MCF 10A (cell line): ENCODE measurements around the gene ABLIM3. TPM values are rescaled to one million over a fixed set of nuclear protein-coding genes. Genes with fewer than 3 reads are reported as not detected.

Experiments
- Bru-seq: library from RNA; stranded (reverse); fragments of 400-500 nt; gene quantifications from one replicate; lab custom pipeline; 2021; lab: Mats Ljungman, UMichigan
- BruChase-seq, 2 experiments: library from RNA; stranded (reverse); fragments of 400-500 nt; gene quantifications; one replicate each; lab custom pipeline; 2021; lab: Mats Ljungman, UMichigan
- BruUV-seq: library from RNA; stranded (reverse); fragments of 400-500 nt; replicated peaks from 2 replicates; lab custom pipeline; 2021; lab: Mats Ljungman, UMichigan
- CTCF ChIA-PET: fragments of 300-600 bp; sonication (Branson Sonifier 250); formaldehyde crosslinking; extraction: SDS; loops from one replicate; lab custom pipeline; 2021; ENCODE audit warnings: antibody characterized with exemption, inconsistent platforms; lab: Yijun Ruan, JAX
- POLR2A ChIA-PET: fragments of 300-600, 350-650 bp; sonication (Branson Sonifier 250); formaldehyde crosslinking; extraction: SDS; loops from one replicate; lab custom pipeline; 2020; ENCODE audit warnings: antibody characterized with exemption, inconsistent platforms; lab: Yijun Ruan, JAX
- DNase-seq: peaks from one replicate; pipeline ENCODE4 v3.0.0-alpha.2; 2018; ENCODE audit not compliant: unreplicated experiment
- H3K27ac Mint-ChIP-seq: one replicate; pipeline ENCODE4 v1.8.0; 2022; ENCODE audit warnings: mild to moderate bottlenecking, low read depth, mixed read lengths; ENCODE audit not compliant: unreplicated experiment
- H3K27me3 Mint-ChIP-seq: one replicate; pipeline ENCODE4 v1.8.0; 2022; ENCODE audit warnings: mixed read lengths; ENCODE audit not compliant: insufficient read depth, unreplicated experiment
- H3K36me3 Mint-ChIP-seq: one replicate; pipeline ENCODE4 v1.8.0; 2022; ENCODE audit warnings: mild to moderate bottlenecking, moderate library complexity, mixed read lengths; ENCODE audit not compliant: insufficient read depth, unreplicated experiment
- H3K4me1 Mint-ChIP-seq: one replicate; pipeline ENCODE4 v1.8.0; 2022; ENCODE audit warnings: mixed read lengths; ENCODE audit not compliant: insufficient read depth, unreplicated experiment
- H3K4me3 Mint-ChIP-seq: one replicate; pipeline ENCODE4 v1.8.0; 2022; ENCODE audit warnings: mild to moderate bottlenecking, moderate library complexity, mixed read lengths; ENCODE audit not compliant: unreplicated experiment
- H3K9me3 Mint-ChIP-seq: one replicate; pipeline ENCODE4 v1.8.0; 2022; ENCODE audit warnings: mixed read lengths; ENCODE audit not compliant: unreplicated experiment
- intact Hi-C: fragments of 100-400 bp; cut with micrococcal nuclease; formaldehyde crosslinking; loops from 2 replicates; pipeline ENCODE4 v1.14.1; 2022
- long read RNA-seq: library from polyadenylated mRNA; stranded (forward); transcript quantifications from one replicate; pipeline ENCODE4 v2.0.0, GENCODE V29; 2022
- total RNA-seq: library from RNA; stranded (reverse); gene quantifications from 2 replicates; pipeline ENCODE4 v1.2.3, GENCODE V29; 2022
- TF ChIP-seq, protein P1 (sequence below): fragments of 200-600 bp; IDR thresholded peaks from one replicate; pipeline ENCODE4 v1.8.0; 2022; ENCODE audit warnings: antibody characterized with exemption, mild to moderate bottlenecking; ENCODE audit not compliant: unreplicated experiment

Gene ABLIM3
- 168 and 206 TPM in 2 replicates for total RNA-seq
- percentile 97 among the genes with signal in this experiment for Bru-seq, nascent RNA
- BruChase-seq, experiment 1, labeled RNA remaining after a 6-hour chase = percentile 91 among the genes with signal in this experiment
- BruChase-seq, experiment 2, labeled RNA remaining after a 2-hour chase = percentile 94 among the genes with signal in this experiment
- long read RNA-seq, partial matches to known transcripts = 31 of 51 reads
- long read RNA-seq, other reads (novel, unspliced or antisense) = 16 of 51 reads

- peak; percentile 85 for DNase-seq
- BruUV-seq = no TSS peak
- Mint-ChIP-seq H3K4me1 (peaks cover 51% of the 10 kb centered on the region), H3K27me3 (no peaks in the 10 kb centered on the region), H3K9me3 (no peaks in the 10 kb centered on the region), H3K27ac (peak within 1 kb of the TSS; percentile 78), H3K4me3 (peak within 1 kb of the TSS; percentile 82), H3K36me3 (no peaks in the 10 kb centered on the region)
- ChIA-PET POLR2A (interaction anchor here (0.6 to 7.4 kb wide), 18 partner anchors 8 to 377 kb away, joined by 3 to 114 read pairs (median 4); no protein-coding TSS in a partner anchor), CTCF (interaction anchor here (0.5 to 18.5 kb wide), 37 partner anchors 8 to 754 kb away, joined by 3 to 426 read pairs (median 5); no protein-coding TSS in a partner anchor)
- TF ChIP-seq, protein P1, sequence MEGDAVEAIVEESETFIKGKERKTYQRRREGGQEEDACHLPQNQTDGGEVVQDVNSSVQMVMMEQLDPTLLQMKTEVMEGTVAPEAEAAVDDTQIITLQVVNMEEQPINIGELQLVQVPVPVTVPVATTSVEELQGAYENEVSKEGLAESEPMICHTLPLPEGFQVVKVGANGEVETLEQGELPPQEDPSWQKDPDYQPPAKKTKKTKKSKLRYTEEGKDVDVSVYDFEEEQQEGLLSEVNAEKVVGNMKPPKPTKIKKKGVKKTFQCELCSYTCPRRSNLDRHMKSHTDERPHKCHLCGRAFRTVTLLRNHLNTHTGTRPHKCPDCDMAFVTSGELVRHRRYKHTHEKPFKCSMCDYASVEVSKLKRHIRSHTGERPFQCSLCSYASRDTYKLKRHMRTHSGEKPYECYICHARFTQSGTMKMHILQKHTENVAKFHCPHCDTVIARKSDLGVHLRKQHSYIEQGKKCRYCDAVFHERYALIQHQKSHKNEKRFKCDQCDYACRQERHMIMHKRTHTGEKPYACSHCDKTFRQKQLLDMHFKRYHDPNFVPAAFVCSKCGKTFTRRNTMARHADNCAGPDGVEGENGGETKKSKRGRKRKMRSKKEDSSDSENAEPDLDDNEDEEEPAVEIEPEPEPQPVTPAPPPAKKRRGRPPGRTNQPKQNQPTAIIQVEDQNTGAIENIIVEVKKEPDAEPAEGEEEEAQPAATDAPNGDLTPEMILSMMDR = peak; percentile 99
- intact Hi-C loops = loop anchor here (1.0 kb wide), 2 partner anchors 11 to 88 kb away; no protein-coding TSS in a partner anchor
Measured at GRCh38 chr5:149141224-149141956, at the start of gene ABLIM3. Gene ABLIM3 (plus strand): TSS chr5:149141493. CDS start chr5:149142096, 603 bp downstream.

DNA sequence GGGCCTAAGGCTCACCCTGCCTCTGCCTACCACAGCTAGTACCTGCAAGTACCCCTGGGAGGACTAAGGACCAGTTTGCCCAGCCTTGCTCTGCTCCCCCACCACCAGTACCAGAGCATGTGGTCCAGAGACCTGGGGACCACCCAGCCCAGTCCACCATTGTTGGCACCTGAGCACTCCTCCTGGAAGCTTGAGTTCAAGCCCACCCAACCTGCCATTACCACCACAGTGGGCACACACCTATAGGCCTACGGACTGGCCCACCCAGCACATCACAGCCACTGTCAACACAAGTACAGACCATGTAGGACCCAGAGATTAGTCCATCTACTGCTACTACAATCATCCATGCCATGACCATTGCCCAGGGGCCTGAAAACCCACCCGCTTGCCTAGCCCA, 47.7 kb upstream of the ABLIM3 start:
- H3K9me3 Mint-ChIP-seq = peaks cover 32% of the 10 kb centered on the region
- POLR2A ChIA-PET = no interaction called here
- TF ChIP-seq, protein P1 = no peak
- H3K4me1 Mint-ChIP-seq = no peaks in the 10 kb centered on the region
- intact Hi-C loops = no loop called here
- H3K27me3 Mint-ChIP-seq = no peaks in the 10 kb centered on the region
- DNase-seq = no peak
- no peak overlapping the region for H3K4me3 Mint-ChIP-seq
- BruUV-seq = no TSS peak
- H3K27ac Mint-ChIP-seq = no peak overlapping the region
- no peaks in the 10 kb centered on the region for H3K36me3 Mint-ChIP-seq
- CTCF ChIA-PET = interaction anchor here (1.7 kb wide), 1 partner anchor 21 kb away, joined by 5 read pairs; no protein-coding TSS in a partner anchor

DNA sequence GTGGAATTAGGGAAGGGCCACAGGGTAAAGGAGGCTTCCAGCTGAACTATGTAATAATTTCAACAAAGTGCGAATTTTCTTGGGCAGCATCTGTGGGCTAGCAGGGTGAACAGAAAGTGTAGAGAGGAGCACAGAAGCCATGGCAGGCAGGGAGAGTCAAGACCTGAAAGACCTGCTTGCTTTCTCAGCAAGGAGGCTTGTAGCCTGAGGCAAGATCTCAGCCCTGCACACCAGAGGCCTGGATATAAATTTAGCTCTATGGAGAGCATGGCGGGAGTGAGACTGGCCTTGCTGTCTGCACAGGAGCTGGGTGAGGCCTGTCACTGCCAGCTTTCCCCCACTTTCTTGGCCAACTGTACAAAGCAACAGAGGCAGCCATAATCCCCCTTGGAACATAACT, 46.3 kb upstream of the ABLIM3 start:
- DNase-seq = no peak
- TF ChIP-seq, protein P1 = no peak
- no peak overlapping the region for H3K4me3 Mint-ChIP-seq
- H3K9me3 Mint-ChIP-seq = peaks cover 41% of the 10 kb centered on the region
- no TSS peak for BruUV-seq
- intact Hi-C loops = no loop called here
- no peaks in the 10 kb centered on the region for H3K4me1 Mint-ChIP-seq
- no peak overlapping the region for H3K27ac Mint-ChIP-seq
- H3K36me3 Mint-ChIP-seq = no peaks in the 10 kb centered on the region
- ChIA-PET POLR2A (interaction anchor here (0.6 to 0.7 kb wide), 3 partner anchors 20 to 219 kb away, joined by 3 to 4 read pairs (median 3); no protein-coding TSS in a partner anchor), CTCF (interaction anchor here (0.9 to 1.6 kb wide), 2 partner anchors 19 to 37 kb away, joined by 4 to 7 read pairs; no protein-coding TSS in a partner anchor)
- H3K27me3 Mint-ChIP-seq = no peaks in the 10 kb centered on the region

DNA sequence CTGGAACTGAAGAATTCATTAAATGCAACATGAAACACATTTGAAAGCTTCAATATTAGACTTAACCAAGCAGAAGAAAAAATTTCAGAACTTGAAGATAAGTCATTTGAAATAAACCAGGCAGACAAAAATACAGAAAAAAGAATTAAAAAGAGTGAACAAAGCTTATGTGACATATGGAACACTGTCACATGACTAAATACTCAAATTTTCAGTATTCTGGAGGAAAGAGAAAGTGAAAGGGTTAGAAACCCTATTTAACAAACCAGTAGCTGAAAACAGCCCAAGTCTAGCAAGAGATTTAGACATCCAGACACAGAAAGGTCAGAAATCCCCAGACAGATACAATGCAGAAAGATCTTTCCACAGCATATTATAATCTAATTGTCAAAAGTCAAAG, 41.4 kb upstream of the ABLIM3 start:
- Mint-ChIP-seq H3K27ac (no peak overlapping the region), H3K36me3 (no peaks in the 10 kb centered on the region), H3K9me3 (peaks cover 38% of the 10 kb centered on the region), H3K27me3 (no peaks in the 10 kb centered on the region), H3K4me3 (no peak overlapping the region), H3K4me1 (no peaks in the 10 kb centered on the region)
- CTCF ChIA-PET = interaction anchor here (0.6 to 1.2 kb wide), 3 partner anchors 14 to 106 kb away, joined by 3 to 4 read pairs (median 4); no protein-coding TSS in a partner anchor
- BruUV-seq = no TSS peak
- TF ChIP-seq, protein P1 = no peak
- POLR2A ChIA-PET = interaction anchor here (1.2 kb wide), 1 partner anchor 11 kb away, joined by 3 read pairs; no protein-coding TSS in a partner anchor
- no peak for DNase-seq
- intact Hi-C loops = no loop called here
